Choroid plexus epithelial cell (primary cell): Measurements from ENCODE around the gene SLC43A1.

Experiments
- DNase-seq: peaks from one replicate; pipeline ENCODE4 v3.0.0-alpha.2; 2010; ENCODE audit warnings: low read depth
- H3K4me3 ChIP-seq: 2 replicates; pipeline ENCODE4 v1.5.1; 2011; ENCODE audit warnings: low read depth, mild to moderate bottlenecking, control low read depth, low read length, moderate library complexity
- CTCF ChIP-seq: conservative IDR thresholded peaks from 2 replicates; pipeline ENCODE4 v1.5.1; 2011; ENCODE audit warnings: low read depth, mild to moderate bottlenecking, control low read depth, inconsistent platforms, low read length, moderate library complexity

SLC43A1 gene

GRCh38 chr11:57491371-57492061 is 24.0 kb downstream of the SLC43A1 start:
- DNase-seq = peak; percentile 41
- no peak overlapping the region for H3K4me3 ChIP-seq
- peak; percentile 78 for TF ChIP-seq CTCF

GRCh38 chr11:57490456-57491248 is 24.9 kb downstream of the SLC43A1 start:
- peak; percentile 75 for DNase-seq
- TF ChIP-seq CTCF = no peak
- no peak overlapping the region for H3K4me3 ChIP-seq

- H3K4me3 ChIP-seq = no peak overlapping the region
- no peak for TF ChIP-seq CTCF
- DNase-seq = no peak
These were observed 27.4 kb downstream of the SLC43A1 start for GRCh38 chr11:57487920-57488659.

GRCh38 chr11:57487021-57487778 is 28.3 kb downstream of the SLC43A1 start:
- no peak overlapping the region for H3K4me3 ChIP-seq
- DNase-seq = no peak
- TF ChIP-seq CTCF = no peak

GRCh38 chr11:57485217-57485990 is 30.1 kb downstream of the SLC43A1 start:
- no peak for TF ChIP-seq CTCF
- peak; percentile 19 for DNase-seq
- no peak overlapping the region for H3K4me3 ChIP-seq
